ENCODE measurements around the gene IBA57.

DNA sequence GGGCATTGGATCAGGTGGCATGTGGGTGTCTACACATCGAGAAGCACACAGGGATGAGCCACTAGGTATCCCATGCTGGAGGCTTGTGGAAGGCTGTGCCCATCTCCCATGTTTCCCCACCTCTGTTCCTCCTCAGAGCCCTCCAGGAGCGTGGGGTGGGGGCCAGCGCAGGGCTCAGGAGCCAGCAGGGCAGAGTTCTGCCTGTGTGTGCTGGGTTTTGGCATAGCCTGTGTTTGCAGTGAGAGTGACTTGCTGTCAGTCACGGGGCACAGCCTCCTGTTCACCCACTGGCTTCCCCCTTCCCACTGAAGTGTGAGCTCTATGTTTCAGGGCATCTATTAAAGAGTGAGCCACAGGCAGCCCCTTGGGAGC is 10.4 kb downstream of the IBA57 start:
- TF ChIP-seq EZH2phosphoT487 (IDR thresholded peaks at IDR 0.05; ENCODE audit: borderline replicate concordance, low read depth, low read length), result no peak
- TF ChIP-seq, protein P1, sequence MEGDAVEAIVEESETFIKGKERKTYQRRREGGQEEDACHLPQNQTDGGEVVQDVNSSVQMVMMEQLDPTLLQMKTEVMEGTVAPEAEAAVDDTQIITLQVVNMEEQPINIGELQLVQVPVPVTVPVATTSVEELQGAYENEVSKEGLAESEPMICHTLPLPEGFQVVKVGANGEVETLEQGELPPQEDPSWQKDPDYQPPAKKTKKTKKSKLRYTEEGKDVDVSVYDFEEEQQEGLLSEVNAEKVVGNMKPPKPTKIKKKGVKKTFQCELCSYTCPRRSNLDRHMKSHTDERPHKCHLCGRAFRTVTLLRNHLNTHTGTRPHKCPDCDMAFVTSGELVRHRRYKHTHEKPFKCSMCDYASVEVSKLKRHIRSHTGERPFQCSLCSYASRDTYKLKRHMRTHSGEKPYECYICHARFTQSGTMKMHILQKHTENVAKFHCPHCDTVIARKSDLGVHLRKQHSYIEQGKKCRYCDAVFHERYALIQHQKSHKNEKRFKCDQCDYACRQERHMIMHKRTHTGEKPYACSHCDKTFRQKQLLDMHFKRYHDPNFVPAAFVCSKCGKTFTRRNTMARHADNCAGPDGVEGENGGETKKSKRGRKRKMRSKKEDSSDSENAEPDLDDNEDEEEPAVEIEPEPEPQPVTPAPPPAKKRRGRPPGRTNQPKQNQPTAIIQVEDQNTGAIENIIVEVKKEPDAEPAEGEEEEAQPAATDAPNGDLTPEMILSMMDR (conservative IDR thresholded peaks at IDR 0.05; ENCODE audit: low read length), result no peak
